ENCODE results near the gene SDK1. TPM values are rescaled to one million over a fixed set of nuclear protein-coding genes. Genes with fewer than 3 reads are reported as not detected.

Gene SDK1
- total RNA-seq, 2 donors from 2014 or later, result 19.8 to 32.4 TPM

- H3K9me3 ChIP-seq, result no peaks in the 10 kb centered on the region
- peaks cover 0 to 3% of the 10 kb centered on the region in 2 donors for H3K36me3 ChIP-seq (replicated peaks in 1 of 2; ENCODE audit: insufficient read depth in 1 of 2, low read depth in 2 of 2)
- DNase-seq (no peak), ATAC-seq (no peak)
- no peak for TF ChIP-seq POLR2A (IDR thresholded peaks at IDR 0.05)
- TF ChIP-seq, protein P1, sequence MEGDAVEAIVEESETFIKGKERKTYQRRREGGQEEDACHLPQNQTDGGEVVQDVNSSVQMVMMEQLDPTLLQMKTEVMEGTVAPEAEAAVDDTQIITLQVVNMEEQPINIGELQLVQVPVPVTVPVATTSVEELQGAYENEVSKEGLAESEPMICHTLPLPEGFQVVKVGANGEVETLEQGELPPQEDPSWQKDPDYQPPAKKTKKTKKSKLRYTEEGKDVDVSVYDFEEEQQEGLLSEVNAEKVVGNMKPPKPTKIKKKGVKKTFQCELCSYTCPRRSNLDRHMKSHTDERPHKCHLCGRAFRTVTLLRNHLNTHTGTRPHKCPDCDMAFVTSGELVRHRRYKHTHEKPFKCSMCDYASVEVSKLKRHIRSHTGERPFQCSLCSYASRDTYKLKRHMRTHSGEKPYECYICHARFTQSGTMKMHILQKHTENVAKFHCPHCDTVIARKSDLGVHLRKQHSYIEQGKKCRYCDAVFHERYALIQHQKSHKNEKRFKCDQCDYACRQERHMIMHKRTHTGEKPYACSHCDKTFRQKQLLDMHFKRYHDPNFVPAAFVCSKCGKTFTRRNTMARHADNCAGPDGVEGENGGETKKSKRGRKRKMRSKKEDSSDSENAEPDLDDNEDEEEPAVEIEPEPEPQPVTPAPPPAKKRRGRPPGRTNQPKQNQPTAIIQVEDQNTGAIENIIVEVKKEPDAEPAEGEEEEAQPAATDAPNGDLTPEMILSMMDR (IDR thresholded peaks at IDR 0.05), result no peak
- 97 to 98% methylated on average over 21 of the region's 21 CpGs for WGBS, 2 donors
- intact Hi-C loops (cut with DNase I), result no loop called here
- no peaks in the 10 kb centered on the region for H3K27me3 ChIP-seq
- no peaks in the 10 kb centered on the region for H3K4me1 ChIP-seq
- no peak overlapping the region for H3K4me3 ChIP-seq
- H3K27ac ChIP-seq, result no peak overlapping the region
These were observed 716.0 kb downstream of the SDK1 start for GRCh38 chr7:4017081-4017480.

DNA sequence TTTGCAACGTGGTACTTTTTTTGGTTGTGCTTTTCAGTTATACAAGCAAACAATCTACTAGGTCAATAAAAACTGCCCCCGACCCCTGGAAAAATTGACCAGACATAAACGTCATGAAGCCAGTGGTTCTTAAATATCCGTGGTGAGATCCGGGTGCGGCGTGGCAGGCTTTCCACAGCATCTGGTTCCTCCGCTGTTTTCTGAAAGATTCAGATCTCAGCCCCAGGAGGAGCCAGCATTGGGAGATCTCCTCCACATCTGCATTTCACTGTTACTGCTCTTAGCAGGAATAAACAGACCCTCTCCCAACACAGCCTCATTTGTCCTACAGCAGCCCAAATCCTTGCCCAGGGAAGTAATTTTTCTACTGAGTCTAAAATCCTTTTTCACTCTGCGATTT is 716.7 kb downstream of the SDK1 start:
- ATAC-seq (no peak), DNase-seq (no peak)
- Histone ChIP-seq H3K36me3 (replicated peaks in 1 of 2; ENCODE audit: insufficient read depth in 1 of 2, low read depth in 2 of 2) (peaks cover 0 to 3% of the 10 kb centered on the region in 2 donors), H3K4me1 (no peaks in the 10 kb centered on the region), H3K4me3 (no peak overlapping the region), H3K9me3 (no peaks in the 10 kb centered on the region), H3K27ac (no peak overlapping the region), H3K27me3 (no peaks in the 10 kb centered on the region)
- TF ChIP-seq, protein P1 (IDR thresholded peaks at IDR 0.05), result no peak
- TF ChIP-seq POLR2A (IDR thresholded peaks at IDR 0.05), result no peak
- WGBS, 2 donors, result 91 to 94% methylated on average over 9 of the region's 9 CpGs
- intact Hi-C loops (cut with DNase I), result no loop called here

- Histone ChIP-seq H3K36me3 (replicated peaks in 1 of 2; ENCODE audit: insufficient read depth in 1 of 2, low read depth in 2 of 2) (peaks cover 0 to 3% of the 10 kb centered on the region in 2 donors), H3K4me1 (peaks cover 7% of the 10 kb centered on the region), H3K27ac (no peak overlapping the region), H3K27me3 (no peaks in the 10 kb centered on the region), H3K9me3 (no peaks in the 10 kb centered on the region), H3K4me3 (no peak overlapping the region)
- ATAC-seq (no peak), DNase-seq (no peak)
- WGBS, 2 donors, result 91 to 97% methylated on average over 7 of the region's 7 CpGs
- intact Hi-C loops (cut with DNase I), result no loop called here
- no peak for TF ChIP-seq POLR2A (IDR thresholded peaks at IDR 0.05)
- TF ChIP-seq, protein P1 (IDR thresholded peaks at IDR 0.05), result no peak
These were observed 717.7 kb downstream of the SDK1 start for GRCh38 chr7:4018601-4019316.

DNA sequence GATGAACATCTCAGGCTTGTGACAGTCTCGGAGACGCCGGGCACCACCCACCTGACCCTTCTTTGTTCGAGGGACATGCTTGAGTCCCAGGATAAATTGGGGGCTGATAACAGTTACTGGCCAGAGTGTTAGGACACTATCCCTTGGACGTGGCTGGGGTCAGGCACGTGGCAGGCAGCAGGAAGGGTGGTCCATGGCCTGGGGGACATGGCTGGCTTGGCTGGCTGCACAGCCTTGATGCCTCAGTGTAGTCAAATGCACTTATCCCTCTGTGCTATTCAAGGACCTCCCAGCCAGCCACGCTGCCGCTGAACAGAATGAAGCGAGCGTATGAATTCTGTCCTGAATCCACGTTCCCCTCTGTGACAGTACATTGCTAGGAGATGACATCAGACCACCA is 719.0 kb downstream of the SDK1 start:
- ATAC-seq (no peak), DNase-seq (no peak)
- 90 to 94% methylated on average over 11 of the region's 11 CpGs for whole genome bisulfite sequencing, 2 donors
- H3K36me3 ChIP-seq (replicated peaks in 1 of 2; ENCODE audit: insufficient read depth in 1 of 2, low read depth in 2 of 2), result peaks cover 0 to 3% of the 10 kb centered on the region in 2 donors
- H3K4me1 ChIP-seq, result peaks cover 14% of the 10 kb centered on the region
- intact Hi-C loops (cut with DNase I), result no loop called here
- no peaks in the 10 kb centered on the region for H3K27me3 ChIP-seq
- H3K4me3 ChIP-seq, result no peak overlapping the region
- H3K9me3 ChIP-seq, result no peaks in the 10 kb centered on the region
- H3K27ac ChIP-seq, result no peak overlapping the region
- TF ChIP-seq, protein P1 (IDR thresholded peaks at IDR 0.05), result no peak
- no peak for TF ChIP-seq POLR2A (IDR thresholded peaks at IDR 0.05)

DNA sequence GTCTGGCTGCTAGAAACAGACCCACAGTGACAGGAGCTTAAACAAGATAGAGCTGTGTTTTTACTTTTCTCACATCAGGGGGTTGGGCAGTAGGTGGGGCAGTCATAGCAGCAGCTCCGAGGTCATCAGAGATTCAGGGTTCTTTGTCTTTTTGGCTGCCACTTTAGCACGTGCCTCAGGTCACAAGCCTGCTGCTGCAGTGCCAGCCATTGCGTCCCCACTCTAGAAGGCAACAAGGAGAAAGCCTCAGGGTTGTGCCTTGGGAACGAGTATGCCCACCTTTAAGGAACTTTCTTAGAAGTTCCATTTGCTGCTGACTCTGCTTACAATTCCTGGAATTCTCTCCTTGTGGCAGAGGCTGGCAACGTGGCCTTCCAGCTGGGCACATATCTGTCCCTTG is 720.4 kb downstream of the SDK1 start:
- ATAC-seq (no peak), DNase-seq (no peak)
- H3K4me3 ChIP-seq, result no peak overlapping the region
- no peak overlapping the region for H3K27ac ChIP-seq
- WGBS, 2 donors, result 93 to 94% methylated on average over 5 of the region's 5 CpGs
- intact Hi-C loops (cut with DNase I), result no loop called here
- TF ChIP-seq, protein P1 (IDR thresholded peaks at IDR 0.05), result no peak
- TF ChIP-seq POLR2A (IDR thresholded peaks at IDR 0.05), result no peak
- no peaks in the 10 kb centered on the region for H3K27me3 ChIP-seq
- no peaks in the 10 kb centered on the region for H3K36me3 ChIP-seq (replicated peaks in 1 of 2; ENCODE audit: insufficient read depth in 1 of 2, low read depth in 2 of 2)
- H3K4me1 ChIP-seq, result peaks cover 14% of the 10 kb centered on the region
- no peaks in the 10 kb centered on the region for H3K9me3 ChIP-seq

Data from body of pancreas (tissue), 4 donors.